Measurements from ENCODE around the gene TNFSF15.

The TNFSF15 gene

GRCh38 chr9:114757395-114757794 lies 48.4 kb downstream of the TNFSF15 start:
- in situ Hi-C loops (cut with MboI; ENCODE audit: low sequenced_read_pairs), result no loop called here

- in situ Hi-C loops (cut with MboI; ENCODE audit: low sequenced_read_pairs), result no loop called here
Observed at GRCh38 chr9:114756920-114757319, 48.9 kb downstream of the TNFSF15 start.

GRCh38 chr9:114754581-114754980 lies 51.3 kb downstream of the TNFSF15 start:
- in situ Hi-C loops (cut with MboI; ENCODE audit: low sequenced_read_pairs), result no loop called here

GRCh38 chr9:114746591-114747346 lies 59.1 kb downstream of the TNFSF15 start:
- in situ Hi-C loops (cut with MboI; ENCODE audit: low sequenced_read_pairs), result no loop called here

GRCh38 chr9:114745879-114746550 lies 59.8 kb downstream of the TNFSF15 start:
- in situ Hi-C loops (cut with MboI; ENCODE audit: low sequenced_read_pairs), result no loop called here

GRCh38 chr9:114745108-114745848 lies 60.6 kb downstream of the TNFSF15 start:
- in situ Hi-C loops (cut with MboI; ENCODE audit: low sequenced_read_pairs), result no loop called here

GRCh38 chr9:114743446-114743845 lies 62.4 kb downstream of the TNFSF15 start:
- in situ Hi-C loops (cut with MboI; ENCODE audit: low sequenced_read_pairs), result loop anchor here (5.0 kb wide), 1 partner anchor 164 kb away; no protein-coding TSS in a partner anchor

- in situ Hi-C loops (cut with MboI; ENCODE audit: low sequenced_read_pairs), result loop anchor here (5.0 kb wide), 1 partner anchor 164 kb away; no protein-coding TSS in a partner anchor
Observed at GRCh38 chr9:114742947-114743346, 62.9 kb downstream of the TNFSF15 start.

GRCh38 chr9:114741521-114741920 lies 64.3 kb downstream of the TNFSF15 start:
- in situ Hi-C loops (cut with MboI; ENCODE audit: low sequenced_read_pairs), result loop anchor here (5.0 kb wide), 1 partner anchor 166 kb away; no protein-coding TSS in a partner anchor

- in situ Hi-C loops (cut with MboI; ENCODE audit: low sequenced_read_pairs), result loop anchor here (5.0 kb wide), 1 partner anchor 274 kb away; no protein-coding TSS in a partner anchor
Observed at GRCh38 chr9:114738581-114739316, 67.1 kb downstream of the TNFSF15 start.

GRCh38 chr9:114737847-114738246 lies 68.0 kb downstream of the TNFSF15 start:
- in situ Hi-C loops (cut with MboI; ENCODE audit: low sequenced_read_pairs), result loop anchor here (5.0 kb wide), 1 partner anchor 274 kb away; no protein-coding TSS in a partner anchor

GRCh38 chr9:114737118-114737517 lies 68.7 kb downstream of the TNFSF15 start:
- in situ Hi-C loops (cut with MboI; ENCODE audit: low sequenced_read_pairs), result loop anchor here (5.0 kb wide), 1 partner anchor 275 kb away; no protein-coding TSS in a partner anchor

- in situ Hi-C loops (cut with MboI; ENCODE audit: low sequenced_read_pairs), result loop anchor here (5.0 kb wide), 1 partner anchor 277 kb away; no protein-coding TSS in a partner anchor
Observed at GRCh38 chr9:114735704-114736103, 70.1 kb downstream of the TNFSF15 start.

GRCh38 chr9:114735139-114735538 lies 70.7 kb downstream of the TNFSF15 start:
- in situ Hi-C loops (cut with MboI; ENCODE audit: low sequenced_read_pairs), result loop anchor here (5.0 kb wide), 1 partner anchor 277 kb away; no protein-coding TSS in a partner anchor

Data from HL-60/S4 (cell line).